ENCODE data around the gene ARHGEF38.
"Not testable (repeated sequence)": the region's sequence is repeated elsewhere in the genome, so short reads cannot be mapped to it uniquely, and the experiment has no call there.

Gene ARHGEF38

DNA sequence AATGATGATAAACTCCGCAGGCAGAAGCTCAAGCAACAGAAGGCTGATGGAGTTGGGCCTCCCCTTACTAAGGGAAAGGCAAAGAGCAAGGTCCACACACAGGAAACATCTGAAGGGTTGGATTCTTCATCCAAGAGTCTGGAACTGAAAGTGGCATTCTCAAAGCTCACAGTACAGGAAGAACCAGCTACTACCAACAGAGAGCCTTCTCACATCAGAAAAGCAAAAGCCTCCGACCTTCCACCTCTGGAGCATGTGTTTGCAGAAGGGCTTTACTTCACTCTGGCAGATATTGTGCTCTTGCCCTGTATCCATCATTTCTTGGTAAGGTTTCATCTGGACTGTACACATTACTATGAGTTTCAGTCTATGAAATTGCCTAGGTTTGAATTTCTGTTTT lies 166.8 kb downstream of the ARHGEF38 start:
- no peaks in the 10 kb centered on the region for H3K27me3 ChIP-seq (replicated peaks; ENCODE audit: control insufficient read depth, insufficient read depth, low read length, poor library complexity, severe bottlenecking)
- DNase-seq = no peak

DNA sequence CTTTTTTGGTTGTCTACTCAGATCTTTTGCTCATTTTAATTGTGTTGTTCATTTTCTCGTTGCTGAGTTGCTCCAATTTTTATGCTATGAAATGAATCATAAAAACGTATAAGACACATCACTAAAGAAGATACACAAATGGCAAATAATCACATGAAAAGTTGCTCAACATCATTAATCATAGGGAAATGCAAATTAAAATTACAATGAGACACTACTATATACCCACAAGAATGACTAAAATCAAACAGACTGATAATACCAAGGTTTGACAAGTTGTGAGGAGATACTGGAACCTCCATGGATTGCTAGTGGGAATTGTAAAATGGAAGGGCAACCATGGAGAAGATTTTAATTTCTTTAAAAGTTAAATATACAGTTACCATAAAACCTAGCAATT lies 173.2 kb downstream of the ARHGEF38 start:
- Histone ChIP-seq H3K4me3 (ENCODE audit: insufficient read depth, low read depth, low read length, poor library complexity, severe bottlenecking) (no peak overlapping the region), H3K36me3 (ENCODE audit: control insufficient read depth, insufficient read depth, low read length) (no peaks in the 10 kb centered on the region), H3K9me3 (ENCODE audit: control insufficient read depth, low read length) (no peaks in the 10 kb centered on the region), H3K27me3 (replicated peaks; ENCODE audit: control insufficient read depth, insufficient read depth, low read length, poor library complexity, severe bottlenecking) (no peaks in the 10 kb centered on the region), H3K27ac (ENCODE audit: insufficient read depth, low read length, poor library complexity, severe bottlenecking) (no peak overlapping the region), H3K4me1 (ENCODE audit: control insufficient read depth, insufficient read depth, low read length, poor library complexity, severe bottlenecking) (no peaks in the 10 kb centered on the region)
- no peak for DNase-seq

More for the DNA sequence above, 166.8 kb downstream of the ARHGEF38 start:
- Histone ChIP-seq H3K36me3 (ENCODE audit: control insufficient read depth, insufficient read depth, low read length) (peaks cover 3% of the 10 kb centered on the region), H3K9me3 (ENCODE audit: control insufficient read depth, low read length) (no peaks in the 10 kb centered on the region), H3K4me1 (ENCODE audit: control insufficient read depth, insufficient read depth, low read length, poor library complexity, severe bottlenecking) (no peaks in the 10 kb centered on the region), H3K4me3 (ENCODE audit: insufficient read depth, low read depth, low read length, poor library complexity, severe bottlenecking) (no peak overlapping the region), H3K27ac (ENCODE audit: insufficient read depth, low read length, poor library complexity, severe bottlenecking) (no peak overlapping the region)

DNA sequence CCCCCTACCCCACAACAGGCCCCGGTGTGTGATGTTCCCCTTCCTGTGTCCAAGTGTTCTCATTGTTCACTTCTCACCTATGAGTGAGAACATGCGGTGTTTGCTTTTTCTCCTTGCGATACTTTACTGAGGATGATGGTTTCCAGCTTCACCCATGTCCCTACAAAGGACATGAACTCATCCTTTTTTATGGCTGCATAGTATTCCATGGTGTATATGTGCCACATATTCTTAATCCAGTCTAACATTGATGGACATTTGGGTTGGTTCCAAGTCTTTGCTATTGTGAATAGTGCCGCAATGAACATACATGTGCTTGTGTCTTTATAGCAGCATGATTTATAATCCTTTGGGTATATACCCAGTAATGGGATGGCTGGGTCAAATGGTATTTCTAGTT lies 177.5 kb downstream of the ARHGEF38 start:
- H3K4me1 ChIP-seq (ENCODE audit: control insufficient read depth, insufficient read depth, low read length, poor library complexity, severe bottlenecking); H3K36me3 ChIP-seq (ENCODE audit: control insufficient read depth, insufficient read depth, low read length); H3K4me3 ChIP-seq (ENCODE audit: insufficient read depth, low read depth, low read length, poor library complexity, severe bottlenecking); H3K27ac ChIP-seq (ENCODE audit: insufficient read depth, low read length, poor library complexity, severe bottlenecking); H3K27me3 ChIP-seq (replicated peaks; ENCODE audit: control insufficient read depth, insufficient read depth, low read length, poor library complexity, severe bottlenecking); H3K9me3 ChIP-seq (ENCODE audit: control insufficient read depth, low read length); DNase-seq: not testable (repeated sequence)
